Tibial nerve (tissue), 4 donors: Measurements from ENCODE around the gene SHISA7. TPM values are rescaled to one million over a fixed set of nuclear protein-coding genes. Genes with fewer than 3 reads are reported as not detected.

Experiments
- DNase-seq, 2 donors: peaks; one replicate each; pipeline ENCODE4 v3.0.0-alpha.2; 2019; ENCODE audit warnings: low spot score in 2 of 2
- H3K27ac ChIP-seq, 4 donors: fragments of 200-600 bp; sonication (generic) in 3 of 4; one replicate each; pipeline ENCODE4 v1.5.1; 2017 to 2019; ENCODE audit warnings: mild to moderate bottlenecking in 1 of 4
- H3K27me3 ChIP-seq, 2 donors: fragments of 200-600 bp; sonication (generic) in 1 of 2; one replicate each; pipeline versions ENCODE4 v1.5.1 to v1.6.0; 2017 to 2019
- H3K36me3 ChIP-seq, 3 donors: fragments of 200-600 bp; sonication (generic); one replicate each; pipeline ENCODE4 v1.5.1; 2018 to 2019
- H3K4me1 ChIP-seq, 4 donors: fragments of 200-600 bp; sonication (generic) in 3 of 4; one replicate each; pipeline ENCODE4 v1.5.1; 2017 to 2019
- H3K4me3 ChIP-seq, 4 donors: fragments of 200-600 bp; sonication (generic) in 3 of 4; one replicate each; pipeline ENCODE4 v1.5.1; 2017 to 2019; ENCODE audit warnings: mild to moderate bottlenecking in 1 of 4, moderate library complexity in 1 of 4
- H3K9me3 ChIP-seq, 4 donors: fragments of 200-600 bp; sonication (generic) in 3 of 4; one replicate each; pipeline ENCODE4 v1.5.1; 2017 to 2019
- CTCF ChIP-seq, 5 experiments: fragments of 200-600 bp in 3 of 5; fragments of 450-650 bp in 2 of 5; sonication (generic) in 3 of 5; IDR thresholded peaks; one replicate each; pipeline ENCODE4 v1.5.1; 2016 to 2019; ENCODE audit warnings: antibody characterized with exemption in 5 of 5, mild to moderate bottlenecking in 3 of 5, moderate library complexity in 2 of 5
- EP300 ChIP-seq, 2 donors: sonication (generic); formaldehyde crosslinking; IDR thresholded peaks; one replicate each; pipeline ENCODE4 v1.6.1; 2017; ENCODE audit warnings: antibody characterized with exemption in 2 of 2, mild to moderate bottlenecking in 1 of 2
- POLR2A ChIP-seq, 2 donors: fragments of 450-650 bp; IDR thresholded peaks; one replicate each; pipeline ENCODE4 v1.6.1; 2017; ENCODE audit warnings: antibody characterized with exemption in 2 of 2, mild to moderate bottlenecking in 2 of 2, moderate library complexity in 2 of 2
- WGBS, 2 donors: methylation state at CpG; one replicate each; pipeline ENCODE4 v1.1.5; 2018; 5-methylcytosine and 5-hydroxymethylcytosine counted together
- total RNA-seq, 4 donors: library from RNA; depleted of rRNA; stranded (reverse); fragments of >200 nt; gene quantifications; one replicate each; pipeline ENCODE4 v1.1.0, GENCODE V29; 2016

SHISA7 gene
- total RNA-seq, 4 donors from 2014 or later, result 0.42 to 4.1 (median 2.0) TPM

- Histone ChIP-seq H3K4me1 (peaks cover 0 to 52% (median 39%) of the 10 kb centered on the region in 4 donors), H3K9me3 (no peaks in the 10 kb centered on the region), H3K27ac (peak overlapping the region in 3 of 4 donors; percentile 87 to 97 (median 93)), H3K27me3 (no peaks in the 10 kb centered on the region), H3K36me3 (peaks cover 0 to 31% (median 0%) of the 10 kb centered on the region in 3 donors), H3K4me3 (peak overlapping the region in 3 of 4 donors; percentile 44 to 78 (median 61))
- no peak for DNase-seq
- WGBS, 2 donors, result 71 to 77% methylated on average over 41 to 44 of the region's 46 CpGs
- TF ChIP-seq CTCF (IDR thresholded peaks at IDR 0.05) (no peak), EP300 (IDR thresholded peaks at IDR 0.05) (no peak), POLR2A (IDR thresholded peaks at IDR 0.05) (no peak)
Observed at GRCh38 chr19:55483706-55484592, 40.8 kb upstream of the SHISA7 start.

GRCh38 chr19:55482967-55483705 is 40.0 kb upstream of the SHISA7 start:
- no peak for DNase-seq
- no peaks in the 10 kb centered on the region for H3K9me3 ChIP-seq
- TF ChIP-seq EP300 (IDR thresholded peaks at IDR 0.05) (no peak), POLR2A (IDR thresholded peaks at IDR 0.05) (no peak), CTCF (IDR thresholded peaks at IDR 0.05) (no peak)
- no peak overlapping the region for H3K27ac ChIP-seq
- no peak overlapping the region for H3K4me3 ChIP-seq
- H3K4me1 ChIP-seq, result peaks cover 0 to 51% (median 37%) of the 10 kb centered on the region in 4 donors
- 88 to 92% methylated on average over 38 to 47 of the region's 47 CpGs for WGBS, 2 donors
- peaks cover 0 to 31% (median 0%) of the 10 kb centered on the region in 3 donors for H3K36me3 ChIP-seq
- no peaks in the 10 kb centered on the region for H3K27me3 ChIP-seq

GRCh38 chr19:55482156-55482961 is 39.3 kb upstream of the SHISA7 start:
- no peak overlapping the region for H3K4me3 ChIP-seq
- 89 to 91% methylated on average over 46 to 55 of the region's 83 CpGs for WGBS, 2 donors
- H3K27me3 ChIP-seq, result no peaks in the 10 kb centered on the region
- peaks cover 0 to 31% (median 0%) of the 10 kb centered on the region in 3 donors for H3K36me3 ChIP-seq
- DNase-seq, result no peak
- H3K9me3 ChIP-seq, result no peaks in the 10 kb centered on the region
- peaks cover 0 to 51% (median 37%) of the 10 kb centered on the region in 4 donors for H3K4me1 ChIP-seq
- TF ChIP-seq POLR2A (IDR thresholded peaks at IDR 0.05) (no peak), EP300 (IDR thresholded peaks at IDR 0.05) (no peak), CTCF (IDR thresholded peaks at IDR 0.05) (no peak)
- H3K27ac ChIP-seq, result no peak overlapping the region

GRCh38 chr19:55481794-55482155 is 38.7 kb upstream of the SHISA7 start:
- Histone ChIP-seq H3K27me3 (no peaks in the 10 kb centered on the region), H3K4me3 (no peak overlapping the region), H3K36me3 (peaks cover 0 to 31% (median 0%) of the 10 kb centered on the region in 3 donors), H3K27ac (no peak overlapping the region), H3K4me1 (peaks cover 0 to 47% (median 34%) of the 10 kb centered on the region in 4 donors), H3K9me3 (no peaks in the 10 kb centered on the region)
- no peak for DNase-seq
- 65 to 67% methylated on average over 26 to 34 of the region's 40 CpGs for WGBS, 2 donors
- TF ChIP-seq EP300 (IDR thresholded peaks at IDR 0.05) (no peak), CTCF (IDR thresholded peaks at IDR 0.05) (no peak), POLR2A (IDR thresholded peaks at IDR 0.05) (no peak)
